Suprapubic skin (tissue), 4 donors: Measurements from ENCODE around the gene CALY. TPM values are rescaled to one million over a fixed set of nuclear protein-coding genes. Genes with fewer than 3 reads are reported as not detected.

Experiments used
- DNase-seq, 2 donors: peaks; one replicate each; pipeline ENCODE4 v3.0.0-alpha.2; 2019; ENCODE audit warnings: low spot score in 2 of 2
- H3K27ac ChIP-seq: fragments of 200-600 bp; sonication (generic); one replicate; pipeline ENCODE4 v1.5.1; 2019
- H3K27me3 ChIP-seq: fragments of 200-600 bp; sonication (generic); one replicate; pipeline ENCODE4 v1.5.1; 2019
- H3K36me3 ChIP-seq: fragments of 200-600 bp; sonication (generic); one replicate; pipeline ENCODE4 v1.5.1; 2019
- H3K4me1 ChIP-seq: fragments of 200-600 bp; sonication (generic); one replicate; pipeline ENCODE4 v1.5.1; 2019
- H3K4me3 ChIP-seq: fragments of 200-600 bp; sonication (generic); one replicate; pipeline ENCODE4 v1.5.1; 2019; ENCODE audit warnings: mild to moderate bottlenecking
- H3K9me3 ChIP-seq: fragments of 200-600 bp; sonication (generic); one replicate; pipeline ENCODE4 v1.5.1; 2019
- EP300 ChIP-seq: sonication (generic); formaldehyde crosslinking; IDR thresholded peaks from one replicate; pipeline ENCODE4 v1.6.1; 2017; ENCODE audit warnings: antibody characterized with exemption
- POLR2A ChIP-seq, 2 donors: fragments of 450-650 bp; IDR thresholded peaks; one replicate each; pipeline ENCODE4 v1.6.1; 2017; ENCODE audit warnings: antibody characterized with exemption in 2 of 2, mild to moderate bottlenecking in 2 of 2, moderate library complexity in 2 of 2
- POLR2AphosphoS5 ChIP-seq, 3 donors: sonication (generic); formaldehyde crosslinking; IDR thresholded peaks; one replicate each; pipeline ENCODE4 v1.6.1; 2017; ENCODE audit warnings: antibody characterized with exemption in 3 of 3
- WGBS: methylation state at CpG from one replicate; pipeline ENCODE4 v1.1.5; 2018; 5-methylcytosine and 5-hydroxymethylcytosine counted together
- total RNA-seq, 4 donors: library from RNA; depleted of rRNA; stranded (reverse); fragments of >200 nt; gene quantifications; one replicate each; pipeline ENCODE4 v1.1.0, GENCODE V29; 2016
- TF ChIP-seq, protein P1 (sequence below), 2 donors: fragments of 200-600 bp in 1 of 2; fragments of 450-650 bp in 1 of 2; sonication (generic) in 1 of 2; IDR thresholded peaks; one replicate each; pipeline ENCODE4 v1.5.1; 2016 to 2019; ENCODE audit warnings: antibody characterized with exemption in 2 of 2, mild to moderate bottlenecking in 1 of 2, moderate library complexity in 1 of 2

Gene CALY
- total RNA-seq, 4 donors from 2014 or later = 0.30 TPM; not detected in 3

DNA sequence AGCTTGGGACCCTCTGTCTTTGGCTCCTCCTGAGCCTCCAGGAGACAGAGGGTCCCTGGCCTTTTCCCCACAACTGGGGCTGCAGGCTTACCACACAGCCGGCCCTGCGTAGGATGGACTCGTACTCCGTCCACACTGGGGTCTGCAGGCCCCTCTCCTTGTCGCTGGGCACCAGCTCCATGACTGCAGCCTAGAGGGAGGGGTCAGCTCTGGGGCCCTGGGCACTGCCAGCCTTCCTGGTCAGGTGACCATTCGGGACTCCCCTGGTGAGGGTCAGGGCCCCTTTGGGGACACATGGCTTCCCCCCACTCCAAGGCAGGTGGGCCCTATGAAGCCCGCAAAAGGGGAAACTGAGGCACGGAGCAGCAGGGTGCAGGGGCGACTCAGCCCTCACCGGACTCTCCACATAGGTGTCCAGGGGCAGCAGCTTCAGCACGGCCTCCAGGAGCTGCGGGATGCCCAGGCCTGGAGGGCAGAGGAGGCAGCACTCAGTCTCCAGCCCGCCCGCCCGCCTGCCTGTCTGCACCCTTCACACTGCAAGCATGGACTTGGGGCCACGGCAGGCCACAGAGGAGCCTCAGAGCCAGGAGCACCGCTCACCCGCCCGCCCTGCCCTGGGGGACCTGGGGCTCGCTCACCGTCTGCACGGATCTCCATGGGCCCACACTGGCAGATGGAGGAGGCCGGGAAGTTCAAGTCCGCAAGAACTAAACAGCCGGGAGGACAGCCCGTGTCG is 20.0 kb upstream of the CALY start:
- Histone ChIP-seq H3K27ac (no peak overlapping the region), H3K4me1 (peaks cover 35% of the 10 kb centered on the region), H3K9me3 (no peaks in the 10 kb centered on the region), H3K27me3 (no peaks in the 10 kb centered on the region), H3K4me3 (peak overlapping the region; percentile 78), H3K36me3 (peaks cover under 1% of the 10 kb centered on the region)
- WGBS = 80% methylated on average over 7 of the region's 27 CpGs
- no peak for TF ChIP-seq POLR2A (IDR thresholded peaks at IDR 0.05)
- no peak for DNase-seq

DNA sequence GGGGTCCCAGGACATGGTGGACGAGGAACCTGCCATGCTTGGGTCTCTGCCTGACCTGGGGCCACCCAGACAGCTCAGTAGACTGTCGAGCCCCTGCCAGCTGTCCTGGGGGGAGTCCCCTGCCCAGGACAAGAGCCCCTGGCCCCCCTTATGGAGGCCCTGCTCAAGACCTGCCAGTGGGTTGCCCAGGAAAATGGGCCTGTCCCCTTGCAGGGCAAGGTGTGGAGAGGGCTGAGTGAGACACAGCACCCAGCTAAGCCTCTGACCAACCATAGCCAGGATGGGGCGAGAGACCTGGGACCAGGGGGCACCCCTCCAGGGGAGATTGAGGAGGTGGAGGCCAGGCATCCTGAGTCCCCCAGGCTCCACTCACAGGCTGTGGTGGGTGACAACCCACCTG is 19.3 kb upstream of the CALY start:
- Histone ChIP-seq H3K4me1 (peaks cover 35% of the 10 kb centered on the region), H3K4me3 (no peak overlapping the region), H3K27me3 (no peaks in the 10 kb centered on the region), H3K36me3 (no peaks in the 10 kb centered on the region), H3K9me3 (no peaks in the 10 kb centered on the region), H3K27ac (no peak overlapping the region)
- TF ChIP-seq, protein P1, sequence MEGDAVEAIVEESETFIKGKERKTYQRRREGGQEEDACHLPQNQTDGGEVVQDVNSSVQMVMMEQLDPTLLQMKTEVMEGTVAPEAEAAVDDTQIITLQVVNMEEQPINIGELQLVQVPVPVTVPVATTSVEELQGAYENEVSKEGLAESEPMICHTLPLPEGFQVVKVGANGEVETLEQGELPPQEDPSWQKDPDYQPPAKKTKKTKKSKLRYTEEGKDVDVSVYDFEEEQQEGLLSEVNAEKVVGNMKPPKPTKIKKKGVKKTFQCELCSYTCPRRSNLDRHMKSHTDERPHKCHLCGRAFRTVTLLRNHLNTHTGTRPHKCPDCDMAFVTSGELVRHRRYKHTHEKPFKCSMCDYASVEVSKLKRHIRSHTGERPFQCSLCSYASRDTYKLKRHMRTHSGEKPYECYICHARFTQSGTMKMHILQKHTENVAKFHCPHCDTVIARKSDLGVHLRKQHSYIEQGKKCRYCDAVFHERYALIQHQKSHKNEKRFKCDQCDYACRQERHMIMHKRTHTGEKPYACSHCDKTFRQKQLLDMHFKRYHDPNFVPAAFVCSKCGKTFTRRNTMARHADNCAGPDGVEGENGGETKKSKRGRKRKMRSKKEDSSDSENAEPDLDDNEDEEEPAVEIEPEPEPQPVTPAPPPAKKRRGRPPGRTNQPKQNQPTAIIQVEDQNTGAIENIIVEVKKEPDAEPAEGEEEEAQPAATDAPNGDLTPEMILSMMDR (IDR thresholded peaks at IDR 0.05) = no peak
- TF ChIP-seq POLR2A (IDR thresholded peaks at IDR 0.05) (no peak), EP300 (no peak), POLR2AphosphoS5 (IDR thresholded peaks at IDR 0.05) (no peak)
- 100% methylated on average over 1 of the region's 3 CpGs for WGBS
- peak in 1 of 2 donors; percentile 49 for DNase-seq

DNA sequence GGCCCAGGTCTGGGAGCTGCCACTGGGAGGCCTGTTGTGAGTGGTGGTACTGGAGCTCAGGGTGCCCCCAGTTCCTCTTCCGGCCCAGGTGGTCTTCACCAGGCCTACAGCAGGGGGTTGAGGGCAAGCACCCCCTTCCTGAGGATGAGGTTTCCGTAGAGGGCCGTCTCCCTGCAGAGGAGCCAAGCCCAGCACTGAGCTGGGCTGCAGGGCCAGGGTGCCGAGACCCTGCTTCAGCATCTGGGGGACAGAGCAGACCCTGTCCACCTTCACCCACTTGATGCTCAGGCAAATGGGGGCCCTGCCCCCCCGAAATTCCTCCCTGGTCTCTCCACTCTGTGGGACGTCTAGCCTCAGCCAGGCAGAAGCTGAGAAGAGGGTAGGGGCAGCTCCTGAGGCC is 18.6 kb upstream of the CALY start:
- no peaks in the 10 kb centered on the region for H3K27me3 ChIP-seq
- DNase-seq = peak in 1 of 2 donors; percentile 44
- TF ChIP-seq POLR2AphosphoS5 (IDR thresholded peaks at IDR 0.05) (no peak), EP300 (no peak), POLR2A (IDR thresholded peaks at IDR 0.05) (no peak)
- TF ChIP-seq, protein P1 (IDR thresholded peaks at IDR 0.05) = no peak
- H3K4me1 ChIP-seq = peaks cover 33% of the 10 kb centered on the region
- no peak overlapping the region for H3K27ac ChIP-seq
- H3K4me3 ChIP-seq = no peak overlapping the region
- no CpG with 5 or more reads among the region's 6 CpGs for WGBS
- no peaks in the 10 kb centered on the region for H3K9me3 ChIP-seq
- H3K36me3 ChIP-seq = no peaks in the 10 kb centered on the region

DNA sequence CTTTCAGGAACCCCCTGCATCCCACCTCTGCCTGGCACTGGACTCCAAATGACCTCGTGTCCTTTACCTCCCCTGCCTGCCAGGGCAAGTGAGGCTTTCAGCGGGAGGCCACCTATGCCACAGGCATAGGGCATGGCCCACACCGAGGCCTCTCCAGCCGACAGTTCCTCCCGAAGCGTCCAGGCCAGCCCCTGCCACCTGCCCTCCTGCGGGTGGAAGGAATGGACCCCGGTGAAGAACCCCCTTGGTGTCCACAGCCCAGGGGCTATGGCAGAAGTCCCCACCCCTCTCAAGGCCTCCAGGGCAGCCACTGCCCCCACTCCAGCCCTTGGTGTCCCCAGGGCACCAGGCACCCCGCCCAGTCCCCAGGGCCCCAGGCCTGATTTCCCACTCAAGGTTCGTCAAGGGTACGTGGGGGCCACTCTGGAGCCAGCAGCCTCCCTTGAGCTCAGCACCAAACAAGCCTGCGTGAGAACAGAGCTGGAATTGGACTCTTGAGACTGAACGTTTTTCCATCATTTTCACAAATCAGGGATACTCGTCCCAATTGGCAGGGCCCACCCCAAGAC is 18.1 kb upstream of the CALY start:
- Histone ChIP-seq H3K36me3 (no peaks in the 10 kb centered on the region), H3K4me3 (no peak overlapping the region), H3K27me3 (peaks cover 2% of the 10 kb centered on the region), H3K27ac (no peak overlapping the region), H3K4me1 (peaks cover 30% of the 10 kb centered on the region), H3K9me3 (no peaks in the 10 kb centered on the region)
- TF ChIP-seq POLR2AphosphoS5 (IDR thresholded peaks at IDR 0.05) = no peak
- TF ChIP-seq, protein P1 (IDR thresholded peaks at IDR 0.05) = no peak
- TF ChIP-seq EP300 = no peak
- no peak for TF ChIP-seq POLR2A (IDR thresholded peaks at IDR 0.05)
- no CpG with 5 or more reads among the region's 14 CpGs for WGBS
- DNase-seq = peak in 1 of 2 donors; percentile 51

DNA sequence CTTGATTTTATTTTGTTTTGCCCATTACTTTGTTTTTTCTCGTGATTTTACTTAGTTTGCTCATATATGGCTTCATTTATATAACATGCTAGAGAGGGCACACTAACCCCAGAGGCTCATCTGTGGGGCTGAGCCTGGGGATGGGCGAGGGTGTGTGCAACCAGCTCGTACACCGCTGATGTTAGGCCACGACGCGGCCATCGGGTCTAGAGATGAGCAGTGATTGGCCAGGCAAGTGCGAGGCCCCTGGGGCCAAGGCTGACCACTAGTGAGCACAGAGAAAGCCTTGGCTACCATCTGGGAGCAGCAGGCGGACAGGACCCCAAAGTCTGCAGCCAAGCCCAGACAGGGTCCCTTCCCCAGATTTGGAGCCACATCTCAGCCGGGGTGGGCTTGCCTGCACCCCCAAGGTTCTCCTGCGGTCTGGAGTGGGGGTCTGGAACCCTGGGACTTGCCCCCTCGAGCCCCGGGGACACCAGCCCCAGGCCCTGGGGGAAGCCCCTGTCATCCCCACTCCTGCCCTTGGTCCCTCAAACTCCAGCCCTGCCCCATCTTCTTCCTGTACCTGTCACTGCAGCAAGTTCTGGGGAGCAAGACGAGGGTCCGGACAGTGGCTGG is 17.4 kb upstream of the CALY start:
- 84% methylated on average over 5 of the region's 16 CpGs for whole genome bisulfite sequencing
- TF ChIP-seq POLR2AphosphoS5 (IDR thresholded peaks at IDR 0.05) = no peak
- TF ChIP-seq, protein P1 (IDR thresholded peaks at IDR 0.05) = no peak
- no peak for TF ChIP-seq POLR2A (IDR thresholded peaks at IDR 0.05)
- TF ChIP-seq EP300 = no peak
- no peaks in the 10 kb centered on the region for H3K36me3 ChIP-seq
- H3K4me1 ChIP-seq = peaks cover 33% of the 10 kb centered on the region
- peaks cover 7% of the 10 kb centered on the region for H3K27me3 ChIP-seq
- H3K4me3 ChIP-seq = no peak overlapping the region
- DNase-seq = peak in 1 of 2 donors; percentile 60
- no peaks in the 10 kb centered on the region for H3K9me3 ChIP-seq
- no peak overlapping the region for H3K27ac ChIP-seq
